Islet of Langerhans (tissue), 1 donor: ENCODE measurements around the gene CAMTA1.

Experiments
- FAIRE-seq: peaks from one replicate; lab custom pipeline; 2011; peaks lifted over from hg19 to GRCh38; lab: Jason Lieb, UNC

CAMTA1 gene

GRCh38 chr1:7458946-7459345 lies 673.7 kb downstream of the CAMTA1 start:
- no peak for FAIRE-seq

- FAIRE-seq = no peak
Observed at GRCh38 chr1:7459914-7460313, 674.7 kb downstream of the CAMTA1 start.

DNA sequence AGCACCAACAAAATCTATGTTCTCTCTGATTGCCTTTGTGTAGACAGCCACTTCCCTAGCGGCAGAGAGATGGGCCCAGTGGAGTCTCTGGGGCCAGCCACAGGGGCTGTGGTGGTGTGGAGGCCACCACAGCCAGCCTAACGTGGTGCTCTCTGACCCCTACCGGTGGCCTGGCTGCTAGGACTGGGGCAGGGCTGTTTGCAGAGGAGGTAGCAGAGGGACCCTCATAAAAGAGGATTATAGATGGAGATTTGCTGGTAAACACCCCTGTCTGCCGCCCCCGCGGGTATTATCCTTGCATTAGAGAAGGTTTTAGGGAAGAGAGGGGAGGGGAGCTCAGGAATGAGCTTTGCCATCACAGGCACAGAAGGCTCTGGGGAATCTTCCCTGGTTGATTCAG lies 675.6 kb downstream of the CAMTA1 start:
- no peak for FAIRE-seq

GRCh38 chr1:7462617-7463016 lies 677.4 kb downstream of the CAMTA1 start:
- no peak for FAIRE-seq

DNA sequence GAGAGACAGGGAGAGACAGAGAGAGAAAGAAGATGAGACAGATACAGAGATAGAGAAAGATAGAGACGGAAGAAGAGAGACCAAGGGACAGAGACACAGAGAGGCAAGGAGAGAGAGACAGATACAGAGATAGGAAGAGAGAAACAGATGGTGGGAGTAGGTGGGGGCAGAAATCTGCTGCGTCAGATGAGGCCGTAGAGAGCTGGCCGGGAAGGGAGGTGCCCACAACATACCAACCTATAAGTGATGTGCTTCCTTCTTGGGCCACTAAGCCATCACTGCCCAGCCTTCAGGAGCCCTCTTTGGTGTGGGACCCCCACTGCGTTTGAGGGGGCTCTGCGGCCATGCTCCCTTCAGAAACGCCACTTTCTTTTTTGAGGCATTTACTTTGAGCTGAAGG lies 678.3 kb downstream of the CAMTA1 start:
- FAIRE-seq = no peak

DNA sequence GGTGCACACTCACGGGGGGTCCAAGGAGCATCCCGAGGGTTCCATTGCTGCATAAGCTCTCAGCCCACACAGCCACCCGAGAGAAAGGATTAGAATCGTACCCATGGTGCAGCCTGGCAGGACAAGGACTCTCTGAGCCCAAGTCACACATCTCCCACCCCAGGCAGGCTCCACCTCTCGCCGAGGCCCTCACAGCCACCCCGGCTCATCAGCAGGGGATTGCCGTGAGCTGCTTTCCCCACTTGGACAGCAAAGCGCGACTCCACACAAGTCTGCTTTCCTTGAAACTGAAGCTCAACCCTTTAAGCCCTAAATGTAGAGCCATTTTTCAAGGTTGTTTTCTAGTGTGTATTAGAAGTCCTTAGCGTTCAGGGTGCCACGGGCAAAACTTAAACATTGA lies 679.5 kb downstream of the CAMTA1 start:
- no peak for FAIRE-seq

DNA sequence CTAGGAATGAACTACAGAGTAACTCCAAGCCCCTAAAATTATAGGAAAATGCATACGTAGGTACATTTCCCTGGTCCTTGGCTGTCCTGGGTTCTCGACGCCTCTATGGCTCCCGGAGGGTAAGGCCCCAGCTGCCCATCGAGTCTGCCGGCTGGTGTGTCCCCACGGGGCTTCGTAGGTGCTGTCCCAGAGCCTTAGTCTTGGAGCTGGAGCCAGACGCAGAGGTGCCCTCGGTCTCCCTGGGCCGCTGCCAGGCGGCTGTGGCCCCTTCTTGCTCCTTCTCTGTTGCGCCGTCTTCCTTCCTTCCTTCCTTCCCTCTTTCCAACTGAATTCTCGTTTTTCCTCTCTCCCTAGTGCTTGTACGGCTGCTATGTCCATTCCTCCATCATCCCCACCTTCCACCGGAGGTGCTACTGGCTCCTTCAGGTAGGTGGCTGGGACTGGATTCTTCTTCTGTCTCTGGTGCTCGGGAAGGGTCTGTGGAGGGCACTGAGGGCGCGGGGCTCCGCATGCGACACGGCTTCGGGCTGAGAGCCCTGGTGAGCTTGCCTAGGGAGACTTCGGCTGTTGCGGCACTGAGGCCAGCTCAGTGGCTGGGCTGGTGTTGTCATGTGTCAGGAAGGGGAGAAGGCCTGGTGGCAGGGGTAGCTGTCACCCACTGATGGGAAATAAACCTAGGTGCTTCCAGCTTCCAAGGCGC lies 682.4 kb downstream of the CAMTA1 start:
- no peak for FAIRE-seq

GRCh38 chr1:7468248-7468647 lies 683.0 kb downstream of the CAMTA1 start:
- no peak for FAIRE-seq

- no peak for FAIRE-seq
Observed at GRCh38 chr1:7469255-7469938, 684.1 kb downstream of the CAMTA1 start.

DNA sequence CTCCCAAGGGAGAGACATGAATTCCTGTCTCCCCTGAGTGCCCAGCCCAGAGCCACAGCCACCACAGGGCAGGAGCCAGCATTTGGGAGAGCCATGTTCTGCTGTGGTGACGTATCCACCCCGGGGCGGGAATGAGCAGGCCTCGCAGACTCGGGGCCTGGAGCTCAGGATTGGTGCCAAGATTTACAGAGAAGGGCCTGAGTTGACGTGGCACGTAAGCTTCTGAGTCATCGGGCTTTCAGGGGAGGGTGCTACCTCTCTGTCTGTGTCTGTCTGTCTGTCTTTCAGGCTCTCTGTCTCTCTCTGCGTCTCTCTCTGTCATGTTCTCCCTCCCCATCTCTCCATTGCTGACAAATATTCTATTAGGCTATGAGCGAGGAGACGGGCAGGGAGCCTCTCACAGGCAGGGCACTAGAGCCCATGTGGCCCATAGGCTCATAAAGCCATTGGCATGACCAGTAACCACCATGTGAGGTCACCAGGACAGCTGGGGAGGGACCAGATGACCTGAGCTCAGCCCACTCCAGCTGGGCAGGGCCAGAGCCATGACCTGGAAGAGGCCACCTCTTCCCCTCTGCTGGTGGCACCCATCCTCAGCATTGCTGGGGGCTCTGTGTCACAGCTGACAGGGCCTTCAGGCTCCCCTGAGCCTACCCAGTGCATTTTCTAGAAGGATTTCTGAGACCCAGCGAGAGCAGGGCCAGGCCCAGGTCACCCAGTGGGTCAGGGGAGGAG lies 685.8 kb downstream of the CAMTA1 start:
- FAIRE-seq = no peak

DNA sequence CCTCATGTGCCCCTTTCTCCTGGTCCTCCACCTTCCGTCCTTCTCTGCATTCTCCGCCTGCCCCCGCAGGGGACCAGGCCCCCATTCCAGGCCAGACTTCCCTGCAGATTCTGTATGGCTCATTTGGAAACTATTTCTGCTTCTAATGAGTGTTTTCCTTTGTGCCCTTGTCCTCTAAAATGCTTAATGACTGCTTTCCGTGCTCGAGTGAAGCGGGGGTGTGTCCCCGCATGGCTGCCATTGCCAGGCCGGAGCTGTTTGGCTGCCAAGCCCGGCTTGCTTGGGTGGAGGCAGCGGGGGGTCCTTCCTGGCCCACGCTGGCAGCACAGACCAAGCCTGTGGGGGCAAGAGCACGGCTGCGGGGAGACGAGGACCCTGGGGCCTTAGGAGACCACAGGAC lies 686.6 kb downstream of the CAMTA1 start:
- no peak for FAIRE-seq

- no peak for FAIRE-seq
Observed at GRCh38 chr1:7473223-7474142, 688.2 kb downstream of the CAMTA1 start.

DNA sequence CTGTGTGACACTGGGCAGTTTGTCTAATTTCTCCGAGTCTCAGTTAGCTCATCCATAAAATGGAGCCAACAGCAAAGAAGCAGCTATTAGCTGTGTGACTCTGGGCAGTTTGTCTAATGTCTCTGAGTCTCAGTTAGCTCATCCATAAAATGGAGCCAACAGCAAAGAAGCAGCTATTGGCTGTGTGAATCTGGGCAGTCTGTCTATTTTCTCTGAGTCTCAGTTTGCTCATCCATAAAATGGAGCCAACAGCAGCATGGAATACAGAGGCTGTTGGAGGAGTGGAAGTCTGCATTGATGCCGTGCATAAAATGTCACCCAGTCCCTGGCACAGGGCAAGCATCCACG lies 688.9 kb downstream of the CAMTA1 start:
- no peak for FAIRE-seq

GRCh38 chr1:7474786-7475502 lies 689.7 kb downstream of the CAMTA1 start:
- FAIRE-seq = no peak

DNA sequence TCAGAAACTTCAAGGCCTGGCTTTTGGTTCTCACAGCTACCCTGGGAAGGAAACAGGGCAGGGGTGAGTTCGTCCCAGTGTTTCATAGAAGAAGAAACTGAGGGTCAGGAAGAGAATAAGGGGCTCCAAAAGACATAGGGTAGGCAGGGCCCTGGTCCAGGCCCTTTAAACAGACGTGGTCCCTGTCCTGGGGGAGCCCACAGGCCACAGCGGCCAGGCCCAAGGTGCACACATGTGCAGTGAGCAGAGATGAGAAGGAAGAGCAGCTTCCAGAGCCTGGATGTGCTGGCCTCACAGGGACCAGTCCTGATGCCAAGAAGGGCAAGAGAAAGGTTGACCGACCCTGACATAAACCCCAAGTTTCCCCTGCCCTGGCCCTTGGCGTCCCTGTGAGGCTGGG lies 690.4 kb downstream of the CAMTA1 start:
- no peak for FAIRE-seq

DNA sequence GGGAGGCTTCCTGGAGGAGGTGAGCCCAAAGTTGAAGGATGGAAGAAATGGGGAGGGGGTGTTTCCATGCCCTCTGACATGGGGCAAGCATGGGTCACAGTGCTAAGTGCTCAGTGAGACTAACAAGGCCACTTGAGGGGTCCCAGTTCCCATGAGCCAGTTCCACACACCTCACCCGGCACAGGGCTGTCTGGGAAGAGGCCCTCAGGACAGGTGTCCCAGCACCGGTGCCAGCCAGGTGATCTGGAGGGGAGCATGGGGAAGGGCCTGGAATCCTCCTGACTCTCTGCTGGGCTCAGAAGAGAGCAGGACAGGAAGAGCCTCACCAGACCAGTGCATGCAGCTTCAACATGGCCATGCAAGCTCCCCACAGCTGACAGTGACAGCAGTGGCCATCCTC lies 691.1 kb downstream of the CAMTA1 start:
- FAIRE-seq = no peak

GRCh38 chr1:7476861-7477547 lies 691.8 kb downstream of the CAMTA1 start:
- no peak for FAIRE-seq

DNA sequence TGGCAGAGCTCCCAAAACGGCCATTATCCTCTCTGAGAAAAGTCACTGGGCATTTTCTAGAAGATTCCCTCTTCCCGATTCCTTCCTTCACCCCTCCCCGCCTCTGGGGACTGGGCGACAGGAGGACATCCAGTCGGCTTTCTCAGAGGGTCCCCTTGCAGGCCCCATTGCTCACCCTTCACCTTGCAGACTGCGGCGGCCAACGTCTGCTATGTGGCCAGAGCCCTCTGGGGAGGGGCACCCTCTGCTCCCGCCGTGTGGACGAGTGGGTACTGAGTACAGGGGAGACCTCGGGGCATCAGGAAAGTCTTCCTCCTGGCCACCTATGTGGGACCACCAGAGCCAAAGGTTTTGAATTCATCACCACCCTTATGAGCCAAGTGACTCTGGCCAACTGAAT lies 692.3 kb downstream of the CAMTA1 start:
- FAIRE-seq = no peak

GRCh38 chr1:7478142-7478790 lies 693.0 kb downstream of the CAMTA1 start:
- FAIRE-seq = no peak

DNA sequence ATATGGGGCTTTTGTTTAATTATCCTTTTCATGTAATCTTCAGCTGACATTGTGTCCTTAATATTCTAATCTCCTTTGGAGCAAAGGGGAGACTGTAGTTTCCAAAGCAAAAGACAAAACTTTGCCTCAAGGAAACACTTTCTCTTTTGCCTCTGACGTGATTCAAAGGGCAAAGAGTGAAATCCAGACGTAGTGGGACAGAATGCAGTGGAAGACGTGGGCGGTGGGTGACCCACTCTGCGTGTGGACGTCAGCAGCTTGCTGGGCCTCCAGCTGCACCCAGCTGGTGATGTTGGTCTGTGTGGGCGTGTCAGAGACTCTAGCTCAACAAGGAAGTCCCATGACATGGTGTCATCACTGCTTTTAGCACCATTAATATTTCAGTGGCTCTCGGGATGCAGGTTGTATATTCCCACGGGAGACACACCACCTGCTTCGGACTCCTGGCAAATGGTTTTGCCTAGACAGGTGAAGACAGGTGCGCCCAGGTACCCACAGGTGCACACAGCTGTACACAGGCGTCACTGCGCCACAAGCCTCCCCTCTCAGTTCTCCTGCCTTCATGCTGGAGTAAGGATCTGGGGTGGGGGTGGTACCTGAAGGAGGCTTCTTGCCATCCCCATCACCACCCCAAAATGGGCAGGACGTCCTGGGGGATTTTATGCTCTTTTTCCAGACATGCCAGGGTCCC lies 693.7 kb downstream of the CAMTA1 start:
- FAIRE-seq = no peak
